Uterus (tissue), 4 donors: ENCODE results near the gene PRR4. TPM values are rescaled to one million over a fixed set of nuclear protein-coding genes. Genes with fewer than 3 reads are reported as not detected.

Experiments used
- DNase-seq, 2 donors: peaks; one replicate each; pipeline ENCODE4 v3.0.0-alpha.2; 2019 to 2020
- H3K27ac ChIP-seq, 2 donors: fragments of 200-600 bp; sonication (generic); 1 replicate in 1 of 2; 2 replicates in 1 of 2; pipeline ENCODE4 v1.5.1; 2016 to 2018
- H3K27me3 ChIP-seq, 2 donors: fragments of 200-600 bp; sonication (generic); one replicate each; pipeline ENCODE4 v1.5.1; 2018 to 2019; ENCODE audit warnings: control low read depth in 1 of 2
- H3K36me3 ChIP-seq, 2 donors: fragments of 200-600 bp; sonication (generic); one replicate each; pipeline ENCODE4 v1.5.1; 2019; ENCODE audit warnings: control low read depth in 1 of 2
- H3K4me1 ChIP-seq, 2 donors: fragments of 200-600 bp; sonication (generic); one replicate each; pipeline ENCODE4 v1.5.1; 2018 to 2019; ENCODE audit warnings: control low read depth in 1 of 2
- H3K4me3 ChIP-seq, 2 donors: fragments of 200-600 bp; sonication (generic); 1 replicate in 1 of 2; 2 replicates in 1 of 2; pipeline ENCODE4 v1.5.1; 2018 to 2019; ENCODE audit warnings: mild to moderate bottlenecking in 1 of 2
- H3K9me3 ChIP-seq, 2 donors: fragments of 200-600 bp; sonication (generic); one replicate each; pipeline ENCODE4 v1.5.1; 2019; ENCODE audit warnings: control low read depth in 1 of 2
- CTCF ChIP-seq, 4 experiments: fragments of 200-600 bp in 2 of 4; fragments of 450-650 bp in 2 of 4; sonication (generic) in 2 of 4; IDR thresholded peaks; one replicate each; pipeline ENCODE4 v1.5.1; 2016 to 2019; ENCODE audit warnings: antibody characterized with exemption in 4 of 4, mild to moderate bottlenecking in 2 of 4, moderate library complexity in 1 of 4
- POLR2A ChIP-seq, 2 donors: fragments of 450-650 bp; IDR thresholded peaks; one replicate each; pipeline ENCODE4 v1.6.1; 2016; ENCODE audit warnings: antibody characterized with exemption in 2 of 2, mild to moderate bottlenecking in 1 of 2, moderate library complexity in 1 of 2
- intact Hi-C: fragments of 100-400 bp; cut with DNase I; formaldehyde crosslinking; loops from one replicate; pipeline ENCODE4 v1.15.1; 2023; ENCODE audit warnings: low total_unique reads
- total RNA-seq, 4 donors: library from RNA; depleted of rRNA in 3 of 4; stranded (reverse); fragments of >200 nt in 3 of 4; gene quantifications; one replicate each; pipeline versions ENCODE4 v1.1.0 to v1.2.4, GENCODE V29; 2014 to 2023
- donor health status: DM: yes; HTN: yes; CAD: no.

Gene PRR4
- total RNA-seq, 4 donors from 2014 or later, result 3.0 to 11.0 (median 7.9) TPM; not detected in 1

DNA sequence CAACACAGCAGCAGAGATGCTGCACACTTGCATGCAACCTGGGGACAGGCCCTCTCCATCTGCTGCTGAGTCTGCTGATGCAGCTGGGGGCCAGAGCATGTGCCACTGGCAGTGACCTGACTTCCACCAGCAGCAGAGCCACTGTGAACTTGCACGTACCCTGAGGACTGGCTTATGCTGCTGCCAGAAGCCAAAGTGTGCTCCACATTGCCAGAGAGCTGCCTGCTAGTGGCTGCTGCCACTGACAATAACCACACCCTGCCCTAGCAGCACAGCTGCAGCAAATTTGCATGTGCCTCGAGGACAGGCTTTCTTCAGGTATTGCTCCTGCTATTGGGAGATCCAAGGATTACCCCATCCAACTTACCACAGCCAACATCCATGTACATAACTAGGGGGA is 4.5 kb upstream of the PRR4 start:
- no peak for DNase-seq
- H3K27ac ChIP-seq, result no peak overlapping the region
- intact Hi-C loops, result no loop called here
- no peak overlapping the region for H3K4me3 ChIP-seq
- no peaks in the 10 kb centered on the region for H3K27me3 ChIP-seq
- no peaks in the 10 kb centered on the region for H3K36me3 ChIP-seq
- TF ChIP-seq POLR2A (IDR thresholded peaks at IDR 0.05) (no peak), CTCF (IDR thresholded peaks at IDR 0.05) (no peak)
- H3K9me3 ChIP-seq, result peaks cover 0 to 10% of the 10 kb centered on the region in 2 donors
- no peaks in the 10 kb centered on the region for H3K4me1 ChIP-seq

GRCh38 chr12:10851243-10851858 is 2.1 kb upstream of the PRR4 start:
- H3K4me1 ChIP-seq, result no peaks in the 10 kb centered on the region
- H3K27ac ChIP-seq, result no peak overlapping the region
- TF ChIP-seq POLR2A (IDR thresholded peaks at IDR 0.05) (no peak), CTCF (IDR thresholded peaks at IDR 0.05) (no peak)
- no peaks in the 10 kb centered on the region for H3K27me3 ChIP-seq
- DNase-seq, result no peak
- H3K9me3 ChIP-seq, result peaks cover 0 to 9% of the 10 kb centered on the region in 2 donors
- no peaks in the 10 kb centered on the region for H3K36me3 ChIP-seq
- no peak overlapping the region for H3K4me3 ChIP-seq
- intact Hi-C loops, result no loop called here

GRCh38 chr12:10847744-10848143 is 1.5 kb downstream of the PRR4 start:
- DNase-seq, result no peak
- intact Hi-C loops, result no loop called here

DNA sequence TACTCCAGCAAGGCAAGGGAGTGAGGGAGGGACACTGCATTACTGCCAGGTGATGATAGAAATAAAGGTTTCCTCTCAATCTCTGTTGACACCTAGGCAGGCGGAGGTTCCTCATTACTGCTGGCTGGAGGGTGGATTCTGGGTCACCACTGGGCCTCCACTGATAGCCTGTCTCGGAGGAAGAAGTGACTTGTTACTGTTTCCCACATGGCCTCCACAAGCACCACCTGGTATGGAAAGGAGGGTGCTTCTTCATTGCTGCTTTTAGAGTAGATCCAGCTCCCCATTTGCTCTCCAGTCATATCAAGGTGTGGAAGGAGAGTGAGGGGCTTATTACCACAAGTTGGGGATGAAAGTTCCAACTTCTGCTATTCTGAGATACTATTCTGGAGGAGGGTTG is 6.4 kb downstream of the PRR4 start:
- Histone ChIP-seq H3K27me3 (no peaks in the 10 kb centered on the region), H3K27ac (no peak overlapping the region), H3K36me3 (no peaks in the 10 kb centered on the region), H3K9me3 (no peaks in the 10 kb centered on the region), H3K4me1 (no peaks in the 10 kb centered on the region), H3K4me3 (no peak overlapping the region)
- intact Hi-C loops, result no loop called here
- DNase-seq, result no peak
- TF ChIP-seq CTCF (IDR thresholded peaks at IDR 0.05) (no peak), POLR2A (IDR thresholded peaks at IDR 0.05) (no peak)

More at GRCh38 chr12:10847744-10848143, 1.5 kb downstream of the PRR4 start:
- H3K9me3 ChIP-seq, result no peaks in the 10 kb centered on the region
- H3K36me3 ChIP-seq, result no peaks in the 10 kb centered on the region
- no peaks in the 10 kb centered on the region for H3K27me3 ChIP-seq
- H3K4me1 ChIP-seq, result no peaks in the 10 kb centered on the region
- no peak overlapping the region for H3K27ac ChIP-seq
- no peak for TF ChIP-seq CTCF (IDR thresholded peaks at IDR 0.05)
- no peak for TF ChIP-seq POLR2A (IDR thresholded peaks at IDR 0.05)
- no peak overlapping the region for H3K4me3 ChIP-seq

GRCh38 chr12:10838461-10838860 is 10.8 kb downstream of the PRR4 start:
- intact Hi-C loops, result no loop called here
- TF ChIP-seq CTCF (IDR thresholded peaks at IDR 0.05), result no peak
- no peaks in the 10 kb centered on the region for H3K36me3 ChIP-seq
- no peak for DNase-seq
- no peak overlapping the region for H3K4me3 ChIP-seq
- H3K27me3 ChIP-seq, result no peaks in the 10 kb centered on the region
- H3K27ac ChIP-seq, result no peak overlapping the region
- no peaks in the 10 kb centered on the region for H3K4me1 ChIP-seq
- no peaks in the 10 kb centered on the region for H3K9me3 ChIP-seq
